GM19324 (cell line): ENCODE results near the gene TERT.
"Not testable (repeated sequence)": the region's sequence is repeated elsewhere in the genome, so short reads cannot be mapped to it uniquely, and the experiment has no call there.

ENCODE experiments used
- ATAC-seq: cut with Tn5 transposase; IDR thresholded peaks from one replicate; pipeline ENCODE4 v1.9.1; 2021; ENCODE audit warnings: mild to moderate bottlenecking, moderate library complexity; ENCODE audit not compliant: unreplicated experiment, low FRiP score

The TERT gene

GRCh38 chr5:1298067-1298551 lies 3.2 kb upstream of the TERT start:
- ATAC-seq: no peak

GRCh38 chr5:1297243-1297642 lies 2.4 kb upstream of the TERT start:
- no peak for ATAC-seq

- ATAC-seq: no peak
These were observed 776 bp upstream of the TERT start for GRCh38 chr5:1295650-1296037.

- ATAC-seq: no peak
These were observed 548 bp downstream of the TERT start for GRCh38 chr5:1294206-1294834.

- ATAC-seq: no peak
These were observed 1.3 kb downstream of the TERT start for GRCh38 chr5:1293416-1294205.

- ATAC-seq: no peak
These were observed 1.9 kb downstream of the TERT start for GRCh38 chr5:1292846-1293415.

- ATAC-seq: no peak
These were observed 2.7 kb downstream of the TERT start for GRCh38 chr5:1292139-1292538.

- no peak for ATAC-seq
These were observed 3.2 kb downstream of the TERT start for GRCh38 chr5:1291611-1292080.

GRCh38 chr5:1290956-1291355 lies 3.9 kb downstream of the TERT start:
- ATAC-seq: not testable (repeated sequence)

GRCh38 chr5:1289559-1289958 lies 5.3 kb downstream of the TERT start:
- ATAC-seq: not testable (repeated sequence)

GRCh38 chr5:1288439-1289335 lies 6.2 kb downstream of the TERT start:
- ATAC-seq: no peak

- ATAC-seq: no peak
These were observed 9.0 kb downstream of the TERT start for GRCh38 chr5:1285883-1286291.

- no peak for ATAC-seq
These were observed 9.7 kb downstream of the TERT start for GRCh38 chr5:1285141-1285540.

GRCh38 chr5:1284336-1284970 lies 10.4 kb downstream of the TERT start:
- ATAC-seq: not testable (repeated sequence)

GRCh38 chr5:1283729-1284041 lies 11.2 kb downstream of the TERT start:
- ATAC-seq: not testable (repeated sequence)

- not testable (repeated sequence) for ATAC-seq
These were observed 11.7 kb downstream of the TERT start for GRCh38 chr5:1282993-1283728.

GRCh38 chr5:1282131-1282992 lies 12.5 kb downstream of the TERT start:
- ATAC-seq: no peak

GRCh38 chr5:1281038-1281882 lies 13.6 kb downstream of the TERT start:
- ATAC-seq: no peak
